Adrenal gland (tissue), 5 donors: ENCODE results near the gene CNST.

Experiments used
- CTCF ChIP-seq, 6 experiments: fragments of 450-650 bp in 4 of 6; fragments of 200-600 bp in 2 of 6; sonication (generic) in 1 of 6; IDR thresholded peaks; 1 replicate in 5 of 6; 2 replicates in 1 of 6; pipeline versions ENCODE4 v1.5.1 to v1.8.0; 2016 to 2021; ENCODE audit warnings: antibody characterized with exemption in 6 of 6, mild to moderate bottlenecking in 2 of 6, moderate library complexity in 1 of 6
- POLR2A ChIP-seq, 2 donors: fragments of 450-650 bp; IDR thresholded peaks; one replicate each; pipeline ENCODE4 v1.6.1; 2017; ENCODE audit warnings: antibody characterized with exemption in 2 of 2, mild to moderate bottlenecking in 2 of 2, moderate library complexity in 1 of 2
- donor health status: DM: no; HTN: no; CAD: no.

- TF ChIP-seq CTCF (IDR thresholded peaks at IDR 0.05) (no peak), POLR2A (IDR thresholded peaks at IDR 0.05) (no peak)
Observed at GRCh38 chr1:246698466-246699094, 132.3 kb downstream of the CNST start.
